Fibroblast of lung (primary cell): Measurements from ENCODE around the gene EPS8. TPM values are rescaled to one million over a fixed set of nuclear protein-coding genes. Genes with fewer than 3 reads are reported as not detected.

Experiments
- DNase-seq, 2 donors: peaks; one replicate each; pipeline versions ENCODE4 v3.0.0 to v3.0.0-alpha.2; 2010; ENCODE audit warnings: low read depth in 2 of 2
- H2AFZ ChIP-seq: 2 replicates; pipeline ENCODE4 v1.5.1; 2012; ENCODE audit warnings: low read length, control low read depth, inconsistent platforms
- H3K27ac ChIP-seq: 2 replicates; pipeline ENCODE4 v1.5.1; 2011; ENCODE audit warnings: low read length, control low read depth; ENCODE audit not compliant: insufficient read depth
- H3K27me3 ChIP-seq: 2 replicates; pipeline ENCODE4 v1.5.1; 2011; ENCODE audit warnings: mild to moderate bottlenecking, low read length; ENCODE audit not compliant: control insufficient read depth, insufficient read depth
- H3K36me3 ChIP-seq: 2 replicates; pipeline ENCODE4 v1.5.1; 2011; ENCODE audit warnings: low read length; ENCODE audit not compliant: control insufficient read depth, insufficient read depth
- H3K4me1 ChIP-seq: 2 replicates; pipeline ENCODE4 v1.5.1; 2011; ENCODE audit warnings: low read length; ENCODE audit not compliant: control insufficient read depth, insufficient read depth; ENCODE audit errors: extremely low read depth
- H3K4me2 ChIP-seq: 2 replicates; pipeline ENCODE4 v1.5.1; 2011; ENCODE audit warnings: low read length, control low read depth; ENCODE audit not compliant: insufficient read depth; ENCODE audit errors: extremely low read depth
- H3K4me3 ChIP-seq, 4 experiments: fragments of 200-600 bp in 1 of 4; sonication (generic) in 1 of 4; replicated peaks in 1 of 4; 2 replicates each; pipeline ENCODE4 v1.5.1; 2011 to 2016; ENCODE audit warnings: low read length in 4 of 4, low read depth in 3 of 4, mild to moderate bottlenecking in 3 of 4, control low read depth in 2 of 4, inconsistent platforms in 1 of 4, mixed read lengths in 1 of 4; ENCODE audit not compliant: insufficient read depth in 1 of 4; ENCODE audit errors: control extremely low read depth in 1 of 4
- H3K79me2 ChIP-seq: 2 replicates; pipeline ENCODE4 v1.5.1; 2012; ENCODE audit warnings: mild to moderate bottlenecking, low read length, inconsistent platforms; ENCODE audit not compliant: control insufficient read depth, insufficient read depth
- H3K9ac ChIP-seq: 2 replicates; pipeline ENCODE4 v1.5.1; 2011; ENCODE audit warnings: mild to moderate bottlenecking, low read length, control low read depth; ENCODE audit not compliant: insufficient read depth
- H3K9me3 ChIP-seq: 2 replicates; pipeline ENCODE4 v1.5.1; 2012; ENCODE audit warnings: low read depth, low read length; ENCODE audit not compliant: control insufficient read depth, insufficient read depth
- H4K20me1 ChIP-seq: 2 replicates; pipeline ENCODE4 v1.5.1; 2011; ENCODE audit warnings: low read length; ENCODE audit not compliant: control insufficient read depth, insufficient read depth; ENCODE audit errors: extremely low read depth
- CTCF ChIP-seq, 2 donors: IDR thresholded peaks in 1 of 2; conservative IDR thresholded peaks in 1 of 2; 1 replicate in 1 of 2; 2 replicates in 1 of 2; pipeline ENCODE4 v1.5.1; 2011 to 2012; ENCODE audit warnings: low read length in 2 of 2, control low read depth in 1 of 2, inconsistent platforms in 1 of 2, low read depth in 1 of 2, mild to moderate bottlenecking in 1 of 2
- EZH2 ChIP-seq: IDR thresholded peaks from 2 replicates; pipeline ENCODE4 v1.5.1; 2012; ENCODE audit warnings: low read length, control low read depth, mild to moderate bottlenecking; ENCODE audit errors: missing control alignments
- polyA plus RNA-seq, 2 donors: library from polyadenylated mRNA; depleted of rRNA in 1 of 2; stranded (reverse) in 1 of 2; unstranded in 1 of 2; fragments of >200 nt; gene quantifications; 2 replicates each; pipeline ENCODE4 v1.2.1, GENCODE V29; 2011 to 2012; ENCODE audit warnings: missing spikeins in 1 of 2
- total RNA-seq: library from RNA; depleted of rRNA; stranded (reverse); fragments of >200 nt; gene quantifications from 2 replicates; pipeline ENCODE4 v1.2.1, GENCODE V29; 2014

Gene EPS8
- total and polyA plus RNA-seq, 2 donors (not counting 1 experiment from before 2014, with no cell fraction given) = 96.3 to 108 TPM

- Histone ChIP-seq H2AFZ (no peak overlapping the region), H3K9me3 (no peaks in the 10 kb centered on the region), H3K79me2 (peaks cover 71% of the 10 kb centered on the region), H3K27ac (no peak overlapping the region), H3K4me2 (no peak overlapping the region), H3K27me3 (no peaks in the 10 kb centered on the region), H3K9ac (no peak overlapping the region), H4K20me1 (no peaks in the 10 kb centered on the region), H3K4me1 (peaks cover 5% of the 10 kb centered on the region), H3K36me3 (no peaks in the 10 kb centered on the region), H3K4me3 (no peak overlapping the region)
- peak; percentile 35 to 53 for DNase-seq
- peak; percentile 25 to 58 for TF ChIP-seq CTCF (conservative IDR thresholded peaks at IDR 0.05 in 1 of 2, IDR thresholded peaks at IDR 0.05 in 1 of 2; ENCODE audit: low read depth in 1 of 2, low read length in 2 of 2)
- TF ChIP-seq EZH2 = no peak
These were observed 16.7 kb downstream of the EPS8 start for GRCh38 chr12:15772405-15773018.

GRCh38 chr12:15770581-15770980 is 18.6 kb downstream of the EPS8 start:
- Histone ChIP-seq H3K36me3 (no peaks in the 10 kb centered on the region), H3K27me3 (no peaks in the 10 kb centered on the region), H3K9me3 (no peaks in the 10 kb centered on the region), H3K9ac (no peak overlapping the region), H3K4me1 (peaks cover 5% of the 10 kb centered on the region), H4K20me1 (no peaks in the 10 kb centered on the region), H3K27ac (no peak overlapping the region), H3K4me3 (no peak overlapping the region), H3K4me2 (no peak overlapping the region), H2AFZ (no peak overlapping the region), H3K79me2 (peaks cover 64% of the 10 kb centered on the region)
- DNase-seq = peak in 1 of 2 donors; percentile 4
- TF ChIP-seq EZH2 = no peak
- no peak for TF ChIP-seq CTCF (conservative IDR thresholded peaks at IDR 0.05 in 1 of 2, IDR thresholded peaks at IDR 0.05 in 1 of 2; ENCODE audit: low read depth in 1 of 2, low read length in 2 of 2)

- Histone ChIP-seq H3K4me2 (no peak overlapping the region), H3K9me3 (no peaks in the 10 kb centered on the region), H4K20me1 (no peaks in the 10 kb centered on the region), H3K79me2 (peaks cover 62% of the 10 kb centered on the region), H3K4me3 (no peak overlapping the region), H3K4me1 (peaks cover 5% of the 10 kb centered on the region), H3K36me3 (no peaks in the 10 kb centered on the region), H3K27ac (no peak overlapping the region), H3K9ac (no peak overlapping the region), H2AFZ (no peak overlapping the region), H3K27me3 (no peaks in the 10 kb centered on the region)
- TF ChIP-seq CTCF (conservative IDR thresholded peaks at IDR 0.05 in 1 of 2, IDR thresholded peaks at IDR 0.05 in 1 of 2; ENCODE audit: low read depth in 1 of 2, low read length in 2 of 2) = no peak
- TF ChIP-seq EZH2 = no peak
- DNase-seq = peak in 1 of 2 donors; percentile 17
These were observed 19.2 kb downstream of the EPS8 start for GRCh38 chr12:15770021-15770420.
